ENCODE results near the gene PDE6B.

GRCh38 chr4:579543-580175 lies 45.7 kb upstream of the PDE6B start:
- TF ChIP-seq CTCF (IDR thresholded peaks at IDR 0.05): no peak
- no peak for TF ChIP-seq ZFP36 (IDR thresholded peaks at IDR 0.05; ENCODE audit: borderline replicate concordance, partially characterized antibody)
- no peak for TF ChIP-seq JUN (IDR thresholded peaks at IDR 0.05)
- TF ChIP-seq RNF2 (IDR thresholded peaks at IDR 0.05; ENCODE audit: borderline replicate concordance, low read depth): no peak
